Measurements from ENCODE around the gene TECPR1.

Gene TECPR1

GRCh38 chr7:98249106-98249505 is 2.9 kb downstream of the TECPR1 start:
- intact Hi-C loops (cut with DNase I; ENCODE audit: low total_unique reads), result no loop called here
- peaks cover 0 to 27% (median 21%) of the 10 kb centered on the region in 4 donors for H3K4me1 ChIP-seq
- H3K27me3 ChIP-seq, result no peaks in the 10 kb centered on the region
- H3K9me3 ChIP-seq, result no peaks in the 10 kb centered on the region
- H3K4me3 ChIP-seq, result no peak overlapping the region
- DNase-seq, result no peak
- peaks cover 0 to 23% (median 10%) of the 10 kb centered on the region in 3 donors for H3K36me3 ChIP-seq
- no peak for TF ChIP-seq CTCF (IDR thresholded peaks at IDR 0.05)
- no peak overlapping the region for H3K27ac ChIP-seq

GRCh38 chr7:98248156-98248555 is 3.9 kb downstream of the TECPR1 start:
- TF ChIP-seq CTCF (IDR thresholded peaks at IDR 0.05), result no peak
- DNase-seq, result no peak
- Histone ChIP-seq H3K4me1 (peaks cover 0 to 21% (median 18%) of the 10 kb centered on the region in 4 donors), H3K27me3 (no peaks in the 10 kb centered on the region), H3K9me3 (no peaks in the 10 kb centered on the region), H3K4me3 (no peak overlapping the region), H3K36me3 (peaks cover 0 to 32% (median 20%) of the 10 kb centered on the region in 3 donors), H3K27ac (no peak overlapping the region)
- intact Hi-C loops (cut with DNase I; ENCODE audit: low total_unique reads), result no loop called here

GRCh38 chr7:98244871-98245270 is 7.2 kb downstream of the TECPR1 start:
- DNase-seq, result no peak
- Histone ChIP-seq H3K9me3 (no peaks in the 10 kb centered on the region), H3K4me3 (no peak overlapping the region), H3K4me1 (no peaks in the 10 kb centered on the region), H3K27ac (no peak overlapping the region), H3K36me3 (peaks cover 11 to 60% (median 40%) of the 10 kb centered on the region in 3 donors), H3K27me3 (no peaks in the 10 kb centered on the region)
- intact Hi-C loops (cut with DNase I; ENCODE audit: low total_unique reads), result no loop called here
- TF ChIP-seq CTCF (IDR thresholded peaks at IDR 0.05), result no peak

- H3K27ac ChIP-seq, result no peak overlapping the region
- no peak for TF ChIP-seq CTCF (IDR thresholded peaks at IDR 0.05)
- DNase-seq, result no peak
- intact Hi-C loops (cut with DNase I; ENCODE audit: low total_unique reads), result no loop called here
- H3K36me3 ChIP-seq, result peaks cover 27 to 80% (median 58%) of the 10 kb centered on the region in 3 donors
- no peaks in the 10 kb centered on the region for H3K9me3 ChIP-seq
- H3K4me1 ChIP-seq, result no peaks in the 10 kb centered on the region
- no peak overlapping the region for H3K4me3 ChIP-seq
- no peaks in the 10 kb centered on the region for H3K27me3 ChIP-seq
Observed at GRCh38 chr7:98242934-98243333, 9.1 kb downstream of the TECPR1 start.

GRCh38 chr7:98242342-98242741 is 9.7 kb downstream of the TECPR1 start:
- H3K4me1 ChIP-seq, result no peaks in the 10 kb centered on the region
- TF ChIP-seq CTCF (IDR thresholded peaks at IDR 0.05), result no peak
- H3K27me3 ChIP-seq, result no peaks in the 10 kb centered on the region
- intact Hi-C loops (cut with DNase I; ENCODE audit: low total_unique reads), result no loop called here
- no peaks in the 10 kb centered on the region for H3K9me3 ChIP-seq
- H3K36me3 ChIP-seq, result peaks cover 27 to 83% (median 64%) of the 10 kb centered on the region in 3 donors
- H3K27ac ChIP-seq, result no peak overlapping the region
- DNase-seq, result no peak
- no peak overlapping the region for H3K4me3 ChIP-seq

- no peak for TF ChIP-seq CTCF (IDR thresholded peaks at IDR 0.05)
- H3K27ac ChIP-seq, result no peak overlapping the region
- no peak for DNase-seq
- H3K27me3 ChIP-seq, result no peaks in the 10 kb centered on the region
- H3K4me3 ChIP-seq, result no peak overlapping the region
- no peaks in the 10 kb centered on the region for H3K9me3 ChIP-seq
- intact Hi-C loops (cut with DNase I; ENCODE audit: low total_unique reads), result no loop called here
- peaks cover 27 to 86% (median 65%) of the 10 kb centered on the region in 3 donors for H3K36me3 ChIP-seq
- no peaks in the 10 kb centered on the region for H3K4me1 ChIP-seq
Observed at GRCh38 chr7:98241674-98242241, 10.3 kb downstream of the TECPR1 start.

Data from tibial artery (tissue), 4 donors.